Sigmoid colon (tissue), 4 donors: Measurements from ENCODE around the gene OPCML.

ENCODE experiments used
- POLR2A ChIP-seq, 2 donors: fragments of 450-650 bp; IDR thresholded peaks; one replicate each; pipeline ENCODE4 v1.6.1; 2016; ENCODE audit warnings: antibody characterized with exemption in 2 of 2, mild to moderate bottlenecking in 2 of 2, moderate library complexity in 2 of 2
- POLR2AphosphoS5 ChIP-seq, 4 donors: sonication (generic); formaldehyde crosslinking; IDR thresholded peaks; one replicate each; pipeline ENCODE4 v1.6.1; 2017; ENCODE audit warnings: antibody characterized with exemption in 4 of 4
- TF ChIP-seq, protein P1 (sequence below), 4 experiments: fragments of 450-650 bp in 3 of 4; fragments of 200-600 bp in 1 of 4; IDR thresholded peaks; one replicate each; pipeline ENCODE4 v1.5.1; 2016 to 2019; ENCODE audit warnings: antibody characterized with exemption in 4 of 4, mild to moderate bottlenecking in 3 of 4, moderate library complexity in 2 of 4

GRCh38 chr11:132901638-132902471, 630.4 kb downstream of the OPCML start:
- TF ChIP-seq POLR2AphosphoS5 (IDR thresholded peaks at IDR 0.05) (no peak), POLR2A (IDR thresholded peaks at IDR 0.05) (no peak)
- TF ChIP-seq, protein P1, sequence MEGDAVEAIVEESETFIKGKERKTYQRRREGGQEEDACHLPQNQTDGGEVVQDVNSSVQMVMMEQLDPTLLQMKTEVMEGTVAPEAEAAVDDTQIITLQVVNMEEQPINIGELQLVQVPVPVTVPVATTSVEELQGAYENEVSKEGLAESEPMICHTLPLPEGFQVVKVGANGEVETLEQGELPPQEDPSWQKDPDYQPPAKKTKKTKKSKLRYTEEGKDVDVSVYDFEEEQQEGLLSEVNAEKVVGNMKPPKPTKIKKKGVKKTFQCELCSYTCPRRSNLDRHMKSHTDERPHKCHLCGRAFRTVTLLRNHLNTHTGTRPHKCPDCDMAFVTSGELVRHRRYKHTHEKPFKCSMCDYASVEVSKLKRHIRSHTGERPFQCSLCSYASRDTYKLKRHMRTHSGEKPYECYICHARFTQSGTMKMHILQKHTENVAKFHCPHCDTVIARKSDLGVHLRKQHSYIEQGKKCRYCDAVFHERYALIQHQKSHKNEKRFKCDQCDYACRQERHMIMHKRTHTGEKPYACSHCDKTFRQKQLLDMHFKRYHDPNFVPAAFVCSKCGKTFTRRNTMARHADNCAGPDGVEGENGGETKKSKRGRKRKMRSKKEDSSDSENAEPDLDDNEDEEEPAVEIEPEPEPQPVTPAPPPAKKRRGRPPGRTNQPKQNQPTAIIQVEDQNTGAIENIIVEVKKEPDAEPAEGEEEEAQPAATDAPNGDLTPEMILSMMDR (IDR thresholded peaks at IDR 0.05), result no peak
